Measurements from ENCODE around the gene UNC119B. TPM values are rescaled to one million over a fixed set of nuclear protein-coding genes. Genes with fewer than 3 reads are reported as not detected.

UNC119B gene
- total RNA-seq, 1 donor from 2014 or later = 80.0 TPM

DNA sequence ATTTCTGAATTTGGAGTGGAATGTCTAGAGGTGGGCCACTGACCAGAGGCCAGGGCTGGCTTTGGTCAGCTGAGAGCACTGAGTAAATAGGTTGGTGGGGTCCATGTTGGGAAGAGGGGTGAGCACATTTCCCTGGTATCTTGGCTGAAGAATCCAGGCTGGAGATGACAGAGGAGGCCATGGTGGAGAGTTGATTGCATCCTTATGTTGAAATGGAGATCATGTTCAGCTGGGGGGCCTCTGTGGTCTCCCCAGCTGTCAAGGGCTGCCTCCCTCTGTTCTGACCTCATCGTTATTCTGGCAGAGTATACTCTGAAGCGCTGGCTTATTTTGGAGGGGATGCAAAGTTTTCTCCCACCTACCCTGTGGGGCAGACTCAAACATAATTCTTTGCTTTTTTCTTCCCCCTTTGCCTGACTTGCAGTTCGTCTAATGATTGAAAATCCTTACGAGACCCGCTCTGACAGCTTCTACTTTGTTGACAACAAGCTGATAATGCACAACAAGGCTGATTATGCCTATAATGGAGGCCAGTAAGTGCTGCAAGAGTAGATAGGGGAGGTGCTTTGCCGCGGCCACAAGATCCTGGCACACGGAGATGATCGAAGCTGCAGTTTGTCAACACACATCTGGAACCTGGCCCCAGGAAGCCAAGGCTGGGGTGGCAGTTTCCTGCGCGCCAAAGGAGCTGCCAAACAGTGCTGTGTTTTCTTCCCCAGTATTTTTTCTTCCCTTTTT, 9.4 kb downstream of the UNC119B start:
- Mint-ChIP-seq H3K4me1 (peaks cover 3% of the 10 kb centered on the region), H3K36me3 (ENCODE audit: low read depth) (peaks cover 17% of the 10 kb centered on the region), H3K27ac (ENCODE audit: unreplicated experiment) (no peak overlapping the region), H3K27me3 (ENCODE audit: low read depth) (no peaks in the 10 kb centered on the region), H3K4me3 (no peak overlapping the region), H3K9me3 (no peaks in the 10 kb centered on the region)
- no peak for DNase-seq (ENCODE audit: low read depth, low spot score)
- TF ChIP-seq CTCF (conservative IDR thresholded peaks at IDR 0.05) = no peak

GRCh38 chr12:120720234-120720986, 10.2 kb downstream of the UNC119B start:
- Mint-ChIP-seq H3K27ac (ENCODE audit: unreplicated experiment) (peak overlapping the region; percentile 19), H3K4me3 (no peak overlapping the region), H3K27me3 (ENCODE audit: low read depth) (no peaks in the 10 kb centered on the region), H3K9me3 (no peaks in the 10 kb centered on the region), H3K36me3 (ENCODE audit: low read depth) (peaks cover 17% of the 10 kb centered on the region), H3K4me1 (peaks cover 11% of the 10 kb centered on the region)
- DNase-seq (ENCODE audit: low read depth, low spot score) = no peak
- TF ChIP-seq CTCF (conservative IDR thresholded peaks at IDR 0.05) = no peak

DNA sequence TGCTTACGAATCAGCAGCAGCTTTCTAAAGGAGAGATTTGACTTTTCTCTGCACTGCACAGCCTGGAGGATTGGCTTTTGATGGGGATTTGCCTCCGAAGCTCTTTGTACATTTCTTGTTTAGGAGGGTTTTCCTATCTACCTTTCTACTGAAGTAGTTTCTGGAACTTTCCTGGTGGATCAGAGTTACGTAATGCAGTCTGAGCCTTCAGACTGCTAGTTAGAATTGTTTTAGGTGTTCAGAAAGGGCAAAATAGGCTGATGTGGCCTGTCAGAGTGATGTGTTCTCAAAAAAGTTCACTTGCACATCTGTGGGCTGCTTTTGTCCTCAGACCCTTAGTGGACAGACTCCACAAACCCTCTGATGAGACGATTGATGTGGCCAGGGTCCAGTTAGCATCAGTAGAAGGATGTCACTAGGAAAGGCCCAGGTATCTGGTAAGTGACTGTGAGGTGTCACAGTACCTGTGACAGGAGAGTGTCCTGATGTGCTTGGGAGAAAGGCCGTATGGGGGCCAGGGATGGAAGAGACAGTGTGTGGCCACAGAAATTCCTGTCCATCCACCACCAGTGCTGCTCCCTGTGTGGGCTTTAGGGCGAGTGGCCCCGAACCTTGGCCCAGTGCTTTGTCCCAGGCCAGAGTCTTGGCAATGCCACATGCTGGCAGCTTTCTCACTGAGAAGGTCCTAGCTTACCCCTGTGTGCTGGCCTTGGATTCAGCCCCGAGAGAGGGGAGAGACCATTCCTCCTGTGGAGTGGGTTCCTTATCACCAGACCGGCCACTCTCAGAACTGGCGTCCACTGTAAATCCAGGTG, 10.9 kb downstream of the UNC119B start:
- no peak for DNase-seq (ENCODE audit: low read depth, low spot score)
- Mint-ChIP-seq H3K36me3 (ENCODE audit: low read depth) (peaks cover 17% of the 10 kb centered on the region), H3K4me1 (peaks cover 15% of the 10 kb centered on the region), H3K4me3 (no peak overlapping the region), H3K9me3 (no peaks in the 10 kb centered on the region), H3K27ac (ENCODE audit: unreplicated experiment) (peak overlapping the region; percentile 19), H3K27me3 (ENCODE audit: low read depth) (no peaks in the 10 kb centered on the region)
- TF ChIP-seq CTCF (conservative IDR thresholded peaks at IDR 0.05) = no peak

DNA sequence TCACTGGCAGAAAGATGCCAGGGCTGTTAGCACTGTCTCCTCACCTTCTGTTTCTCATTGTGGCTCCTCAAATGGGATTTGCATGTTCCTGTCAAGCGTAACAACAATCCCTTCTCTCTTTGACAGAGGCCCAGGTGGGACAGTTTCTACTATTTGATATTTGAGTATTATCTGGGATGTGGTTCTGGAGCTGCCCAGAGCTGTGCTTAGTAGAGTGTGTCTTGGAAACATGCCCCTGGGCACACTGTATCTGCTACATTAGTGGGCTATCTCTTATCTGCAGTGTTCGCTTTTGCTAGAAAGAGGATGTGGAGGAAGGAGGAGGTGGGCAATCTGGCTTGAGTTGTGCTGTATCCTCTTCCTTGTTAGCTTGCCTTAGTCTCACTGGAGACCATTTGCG, 11.6 kb downstream of the UNC119B start:
- Mint-ChIP-seq H3K27me3 (ENCODE audit: low read depth) (no peaks in the 10 kb centered on the region), H3K27ac (ENCODE audit: unreplicated experiment) (no peak overlapping the region), H3K36me3 (ENCODE audit: low read depth) (peaks cover 11% of the 10 kb centered on the region), H3K4me3 (no peak overlapping the region), H3K9me3 (no peaks in the 10 kb centered on the region), H3K4me1 (peaks cover 18% of the 10 kb centered on the region)
- TF ChIP-seq CTCF (conservative IDR thresholded peaks at IDR 0.05) = no peak
- DNase-seq (ENCODE audit: low read depth, low spot score) = no peak

GRCh38 chr12:120722784-120723183, 12.5 kb downstream of the UNC119B start:
- TF ChIP-seq CTCF (conservative IDR thresholded peaks at IDR 0.05) = no peak
- DNase-seq (ENCODE audit: low read depth, low spot score) = no peak
- no peak overlapping the region for H3K4me3 Mint-ChIP-seq
- H3K27me3 Mint-ChIP-seq (ENCODE audit: low read depth) = no peaks in the 10 kb centered on the region
- no peak overlapping the region for H3K27ac Mint-ChIP-seq (ENCODE audit: unreplicated experiment)
- H3K36me3 Mint-ChIP-seq (ENCODE audit: low read depth) = peaks cover 11% of the 10 kb centered on the region
- H3K4me1 Mint-ChIP-seq = peaks cover 18% of the 10 kb centered on the region
- no peaks in the 10 kb centered on the region for H3K9me3 Mint-ChIP-seq

Measured in neural crest cell (in vitro differentiated cells).